Measurements from ENCODE around the gene PRMT9.

Gene PRMT9

DNA sequence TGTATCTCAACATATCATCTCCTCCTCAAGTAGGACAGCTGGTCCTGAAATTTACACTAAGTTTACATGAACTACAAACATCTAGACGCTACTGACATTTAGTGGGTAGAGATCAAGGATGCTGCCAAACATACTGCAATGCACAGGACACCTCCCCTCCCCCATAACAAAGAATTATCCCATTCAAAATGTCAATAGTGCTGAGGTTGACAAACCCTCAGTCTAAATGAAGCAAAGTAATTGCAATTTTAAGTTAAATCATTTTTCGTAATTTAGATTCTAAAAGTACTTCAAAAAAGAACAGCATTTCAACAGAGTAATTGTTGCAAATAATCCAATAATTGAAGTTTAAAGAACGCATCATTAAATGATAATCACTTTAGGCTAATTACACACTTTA, 1.2 kb downstream of the PRMT9 start:
- no peak for DNase-seq (ENCODE audit: low read depth in 2 of 3, low spot score in 1 of 3)

DNA sequence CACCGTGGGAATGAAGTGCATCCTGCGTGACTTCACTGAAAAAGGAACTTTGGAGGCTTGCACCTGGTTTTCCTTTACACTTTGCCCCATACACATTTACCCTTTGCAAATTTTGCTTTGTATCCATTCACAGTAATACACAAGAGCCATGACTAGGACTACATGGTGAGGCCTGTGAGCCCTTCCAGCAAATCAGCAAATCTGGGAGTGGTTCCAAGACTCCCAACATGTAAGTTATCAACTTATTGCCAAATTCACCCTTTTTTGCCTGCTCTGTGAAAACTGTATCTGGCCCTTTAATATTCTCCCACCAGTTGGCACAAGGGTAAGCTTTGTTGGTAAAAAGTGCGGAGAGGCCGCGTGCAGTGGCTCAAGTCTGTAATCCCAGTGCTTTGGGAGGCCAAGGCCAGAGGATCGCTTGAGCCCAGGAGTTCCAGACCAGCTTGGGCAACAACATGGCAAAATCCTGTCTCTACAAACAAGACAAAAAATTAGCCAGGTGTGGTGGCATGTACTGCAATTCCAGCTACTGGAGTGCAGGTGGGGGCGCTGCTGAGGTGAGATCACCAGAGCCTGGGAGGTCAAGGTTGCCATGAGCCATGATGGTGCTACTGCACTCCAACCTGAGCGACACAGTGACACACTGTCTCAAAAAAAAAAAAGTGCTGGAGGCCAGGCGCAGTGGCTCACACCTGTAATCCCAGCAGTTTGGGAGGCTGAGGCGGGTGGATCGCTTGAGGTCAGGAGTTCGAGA, 5.0 kb downstream of the PRMT9 start:
- no peak for DNase-seq (ENCODE audit: low read depth in 2 of 3, low spot score in 1 of 3)

DNA sequence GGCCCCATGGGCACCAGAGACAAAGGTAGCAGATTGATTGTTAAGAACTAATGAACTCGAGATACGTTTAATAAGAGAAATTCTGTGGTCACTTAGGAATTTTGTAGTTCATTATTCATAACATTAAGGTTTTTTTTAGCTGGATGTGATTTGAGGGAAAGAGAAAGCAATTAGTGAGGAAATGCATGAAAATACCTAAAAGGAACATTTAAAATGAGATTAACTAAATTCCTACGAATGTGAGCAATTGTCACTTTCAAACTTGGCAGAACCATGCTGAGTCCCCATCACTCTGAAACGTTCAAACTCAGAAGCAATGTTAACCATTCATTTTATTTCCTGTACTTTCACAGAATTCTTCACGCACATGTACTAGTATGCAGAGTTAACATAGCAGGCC, 5.9 kb downstream of the PRMT9 start:
- no peak for DNase-seq (ENCODE audit: low read depth in 2 of 3, low spot score in 1 of 3)

DNA sequence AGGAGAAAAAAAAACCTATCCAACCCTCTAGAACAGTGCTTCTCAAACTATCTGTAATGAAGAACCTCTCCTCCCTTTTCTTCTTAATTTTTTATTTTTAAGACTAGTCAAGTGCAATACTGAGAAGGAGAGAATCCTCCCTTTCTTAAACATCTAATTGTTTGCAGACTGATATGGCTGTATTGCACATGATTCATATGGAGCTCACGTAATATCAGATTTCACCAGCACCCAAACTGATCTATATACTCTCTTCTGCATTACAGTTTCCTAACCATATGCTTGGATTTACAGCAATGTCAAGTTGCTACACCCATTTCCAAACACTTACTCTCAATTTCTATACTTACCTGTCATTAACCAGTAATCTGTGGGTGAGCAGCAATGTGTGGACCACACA, 9.5 kb downstream of the PRMT9 start:
- no peak for DNase-seq (ENCODE audit: low read depth in 2 of 3, low spot score in 1 of 3)

DNA sequence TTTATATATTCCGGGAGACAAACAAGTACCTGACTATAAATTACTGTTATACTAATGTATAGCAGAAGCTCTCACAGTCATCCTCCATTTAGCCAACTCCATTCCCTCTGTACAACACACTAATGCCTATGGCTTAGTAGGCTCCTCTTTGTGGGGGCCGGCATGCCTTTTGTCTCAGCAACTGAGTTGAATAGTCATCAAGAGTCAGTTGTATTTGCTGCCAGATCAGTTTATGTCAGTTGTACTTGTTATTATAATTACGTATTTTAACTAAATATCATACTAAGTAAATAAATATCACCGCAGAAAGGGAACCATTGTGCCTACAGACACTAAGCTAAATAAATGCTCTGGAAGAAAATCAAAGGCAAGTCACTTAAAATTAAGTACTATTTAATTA, 9.9 kb downstream of the PRMT9 start:
- DNase-seq (ENCODE audit: low read depth in 2 of 3, low spot score in 1 of 3), result no peak

DNA sequence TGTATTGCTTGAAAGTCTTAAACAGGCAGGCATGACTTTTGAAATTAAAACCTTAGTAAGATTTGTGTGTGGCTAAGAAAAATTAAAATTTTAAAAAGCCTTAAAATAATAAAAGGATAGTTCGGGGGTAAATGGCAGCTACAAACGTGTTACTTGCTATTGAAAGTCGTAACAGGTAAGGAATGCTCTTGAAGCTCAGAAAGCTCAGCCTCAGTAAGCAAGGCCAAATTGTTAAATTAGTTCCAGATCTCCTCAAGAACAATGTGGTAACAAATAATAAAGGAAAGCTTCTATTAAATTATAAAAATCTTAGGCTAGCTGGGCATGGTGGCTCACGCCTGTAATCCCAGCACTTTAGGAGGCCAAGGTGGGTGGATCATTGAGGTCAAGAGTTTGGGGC, 25.5 kb downstream of the PRMT9 start:
- DNase-seq (ENCODE audit: low read depth in 2 of 3, low spot score in 1 of 3), result no peak

DNA sequence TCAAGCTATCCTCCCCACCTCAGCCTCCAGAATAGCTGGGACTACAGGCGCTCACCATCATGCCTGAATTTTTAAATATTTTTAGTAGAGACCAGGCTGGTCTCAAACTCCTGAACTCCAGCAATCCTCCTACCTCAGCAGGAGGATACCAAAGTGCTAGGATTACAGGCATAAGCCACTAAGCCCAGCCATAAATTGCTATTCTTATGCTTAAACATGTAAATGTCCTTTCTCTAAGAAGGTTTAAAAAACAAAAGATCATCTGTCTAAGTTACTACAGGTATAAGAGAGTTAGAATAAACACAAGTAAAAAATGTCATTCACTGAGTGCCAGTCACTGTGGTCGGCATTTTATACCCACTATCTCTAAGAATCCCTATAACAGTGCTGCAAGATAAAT, 28.3 kb downstream of the PRMT9 start:
- no peak for DNase-seq (ENCODE audit: low read depth in 2 of 3, low spot score in 1 of 3)

DNA sequence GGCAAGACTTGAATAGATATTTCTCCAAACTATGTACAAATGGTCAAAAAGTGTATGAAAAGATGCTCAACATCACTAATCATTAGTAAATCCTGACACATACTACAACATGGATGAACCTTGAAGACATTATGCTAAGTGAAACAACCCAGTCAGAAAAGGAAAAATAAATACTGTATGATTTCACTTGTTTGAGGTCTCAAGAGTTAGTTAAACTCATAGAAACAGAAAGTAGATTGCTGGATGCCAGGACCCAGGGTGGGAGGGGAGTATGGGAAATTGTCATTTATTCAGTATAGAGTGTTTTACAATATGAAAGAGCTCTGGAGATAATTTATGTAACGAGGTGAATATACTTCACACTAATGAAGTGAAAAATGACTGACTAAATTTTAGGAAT, 32.4 kb downstream of the PRMT9 start:
- no peak for DNase-seq (ENCODE audit: low read depth in 2 of 3, low spot score in 1 of 3)

DNA sequence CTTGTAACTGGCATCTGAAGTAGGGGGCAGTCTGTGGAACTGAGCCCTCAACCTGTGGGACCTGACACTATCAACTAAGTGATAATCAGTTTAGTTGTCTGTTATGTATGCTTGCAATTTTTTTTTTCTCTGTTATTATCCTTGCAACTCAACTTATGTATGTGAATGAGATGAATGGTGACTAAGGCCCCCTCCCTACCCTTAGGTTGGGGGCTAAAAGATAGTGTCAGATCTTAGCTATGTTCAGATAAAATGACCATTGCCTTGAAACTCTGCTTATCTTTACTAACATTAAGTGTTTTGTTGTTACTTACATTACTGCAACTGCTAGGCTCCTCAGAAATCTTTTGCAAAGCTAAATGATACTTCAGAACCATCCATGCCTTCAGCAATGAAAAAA, 35.3 kb downstream of the PRMT9 start:
- DNase-seq (ENCODE audit: low read depth in 2 of 3, low spot score in 1 of 3), result no peak

DNA sequence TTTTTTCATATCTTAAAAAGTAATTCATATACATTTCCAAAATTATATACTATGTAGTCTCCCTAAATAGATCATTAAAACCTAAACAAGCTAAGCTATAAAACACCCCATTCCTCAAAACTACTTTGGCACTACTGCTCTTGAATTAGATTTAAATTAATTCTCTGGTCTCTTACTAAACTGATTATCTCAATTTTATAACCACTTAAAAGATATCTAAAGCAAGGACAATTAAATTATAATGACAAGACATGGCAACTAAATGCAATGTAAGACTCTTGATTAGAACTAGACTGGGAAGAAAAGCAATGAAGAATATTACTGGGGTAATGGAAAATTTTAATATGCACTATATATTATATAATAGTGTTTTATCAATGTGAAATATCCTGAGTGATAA, 38.9 kb downstream of the PRMT9 start:
- DNase-seq (ENCODE audit: low read depth in 2 of 3, low spot score in 1 of 3), result no peak

DNA sequence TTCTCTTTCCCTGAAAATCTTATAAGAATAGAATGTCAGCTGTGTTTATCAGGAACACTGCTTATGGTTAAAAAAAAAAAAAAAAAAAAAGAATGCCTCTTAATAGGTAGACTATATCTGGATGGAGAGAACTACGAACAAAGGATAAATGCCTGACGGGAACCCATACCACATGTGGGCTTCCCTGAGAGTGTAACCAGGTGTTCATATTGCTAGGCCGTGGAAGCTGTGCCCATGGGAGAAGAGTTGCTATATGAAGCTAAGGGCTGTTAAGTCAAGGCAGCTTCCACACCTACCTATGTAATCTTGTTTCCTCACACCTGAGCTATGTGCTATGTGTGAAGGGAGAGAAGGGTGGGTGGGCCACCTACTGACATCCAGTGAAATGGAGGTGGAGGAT, 39.5 kb downstream of the PRMT9 start:
- no peak for DNase-seq (ENCODE audit: low read depth in 2 of 3, low spot score in 1 of 3)

DNA sequence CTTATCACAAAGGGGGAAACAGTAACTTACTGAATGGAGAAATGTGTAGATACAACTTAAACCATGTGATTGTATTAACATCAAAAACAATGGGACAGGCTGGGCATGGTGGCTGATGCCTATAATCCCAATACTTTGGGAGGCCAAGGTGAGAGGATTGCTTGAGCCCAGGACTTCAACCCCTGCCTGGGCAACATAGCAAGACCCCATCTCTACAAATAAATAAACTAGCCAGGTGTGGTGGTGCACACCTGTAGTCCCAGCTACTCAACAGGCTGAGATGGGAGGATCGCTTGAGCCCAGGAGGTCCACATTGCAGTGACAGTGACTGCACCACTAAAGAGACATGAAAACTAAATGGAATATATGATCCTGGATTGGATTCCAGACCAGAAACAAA, 40.3 kb downstream of the PRMT9 start:
- DNase-seq (ENCODE audit: low read depth in 2 of 3, low spot score in 1 of 3), result no peak

DNA sequence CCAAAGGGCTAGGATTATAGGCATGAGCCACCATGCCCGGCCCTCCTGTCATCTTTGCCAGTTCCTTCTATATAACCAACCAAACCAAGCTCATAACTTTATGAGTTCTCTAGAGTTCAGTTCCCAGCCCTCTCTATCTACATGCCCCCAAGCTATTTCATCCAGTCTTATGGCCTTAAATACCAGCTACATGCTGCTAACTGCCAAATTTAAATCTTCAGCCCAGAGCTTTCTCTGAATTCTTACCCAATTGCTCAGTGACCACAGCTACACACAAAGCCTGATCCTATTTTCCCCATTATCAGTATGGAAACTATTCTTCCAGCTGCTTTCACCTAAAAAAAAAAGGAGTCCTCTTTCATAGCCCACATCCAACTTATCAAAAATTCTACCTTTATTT, 43.6 kb downstream of the PRMT9 start:
- DNase-seq (ENCODE audit: low read depth in 2 of 3, low spot score in 1 of 3), result no peak

DNA sequence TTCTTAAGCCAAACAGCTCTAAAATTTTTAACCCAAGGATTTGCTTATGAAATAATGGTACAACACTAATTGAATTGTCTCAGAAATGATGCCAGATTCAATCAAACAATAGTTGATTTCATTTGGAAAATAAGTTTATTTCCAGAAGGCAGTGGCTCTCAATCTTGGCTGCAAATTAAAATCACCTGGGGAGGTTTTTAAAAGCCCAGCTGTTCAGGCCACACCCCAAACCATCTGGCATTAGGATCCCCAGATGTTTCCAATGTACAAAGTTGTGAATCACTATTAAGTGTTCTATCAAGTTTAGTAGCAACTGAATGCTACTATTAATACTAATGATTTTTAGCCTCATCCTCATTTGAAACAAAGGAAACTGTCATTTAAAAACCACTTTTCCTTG, 44.6 kb downstream of the PRMT9 start:
- no peak for DNase-seq (ENCODE audit: low read depth in 2 of 3, low spot score in 1 of 3)

DNA sequence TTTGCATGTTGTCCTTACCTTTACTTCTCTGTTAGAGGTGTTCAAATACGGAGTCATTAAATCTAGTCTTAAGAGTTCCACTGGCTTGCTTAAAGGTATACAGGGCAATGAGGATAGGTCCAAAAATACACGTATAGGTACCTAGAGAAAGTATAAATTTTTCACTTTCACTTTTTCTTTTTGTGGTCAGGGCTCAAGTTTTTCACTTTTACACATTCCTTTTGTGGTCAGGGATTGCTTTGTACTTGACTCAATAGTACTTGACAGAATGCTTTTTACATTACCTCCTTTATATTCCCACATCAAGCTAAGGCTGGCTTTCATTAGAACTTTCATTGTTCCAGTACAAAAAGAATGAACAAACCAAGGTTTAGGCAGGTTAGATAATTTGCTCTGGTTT, 45.0 kb downstream of the PRMT9 start:
- no peak for DNase-seq (ENCODE audit: low read depth in 2 of 3, low spot score in 1 of 3)

DNA sequence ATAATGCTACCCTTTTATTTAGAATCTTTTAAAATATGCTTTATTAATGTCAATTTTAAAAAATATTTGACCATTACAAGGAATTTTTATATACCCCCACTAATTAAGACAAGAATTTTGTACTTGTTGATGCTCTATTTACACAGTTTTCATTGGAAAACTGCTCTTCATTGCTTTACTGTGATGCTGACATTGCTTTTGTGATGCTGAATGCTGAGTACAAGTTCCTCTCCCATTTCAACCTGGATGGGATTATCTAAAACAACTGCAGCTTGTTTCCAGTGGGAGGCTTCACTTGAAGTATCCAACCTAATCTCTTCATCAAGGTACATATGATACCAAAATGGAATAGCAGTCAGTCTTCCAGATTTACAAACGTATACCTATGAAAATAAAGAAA, 45.6 kb downstream of the PRMT9 start:
- DNase-seq (ENCODE audit: low read depth in 2 of 3, low spot score in 1 of 3), result no peak

DNA sequence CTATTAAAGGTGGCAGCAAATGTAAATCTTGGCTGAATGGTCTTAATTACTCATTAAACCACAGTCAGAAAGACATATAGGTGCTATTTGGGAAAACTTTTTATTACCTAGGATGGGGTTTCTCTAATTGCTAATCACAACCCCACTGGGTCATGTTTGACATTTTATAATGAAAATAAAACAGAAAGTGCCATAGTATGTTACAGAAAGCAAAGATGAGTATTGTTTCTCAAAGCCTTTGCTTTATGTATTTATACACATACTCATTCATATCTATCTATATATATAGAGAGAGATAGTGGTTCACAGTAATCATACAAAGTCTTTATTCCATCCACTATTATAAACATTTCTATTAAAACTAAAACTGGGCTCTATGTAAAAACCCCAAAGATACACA, 48.6 kb downstream of the PRMT9 start:
- DNase-seq (ENCODE audit: low read depth in 2 of 3, low spot score in 1 of 3), result no peak

DNA sequence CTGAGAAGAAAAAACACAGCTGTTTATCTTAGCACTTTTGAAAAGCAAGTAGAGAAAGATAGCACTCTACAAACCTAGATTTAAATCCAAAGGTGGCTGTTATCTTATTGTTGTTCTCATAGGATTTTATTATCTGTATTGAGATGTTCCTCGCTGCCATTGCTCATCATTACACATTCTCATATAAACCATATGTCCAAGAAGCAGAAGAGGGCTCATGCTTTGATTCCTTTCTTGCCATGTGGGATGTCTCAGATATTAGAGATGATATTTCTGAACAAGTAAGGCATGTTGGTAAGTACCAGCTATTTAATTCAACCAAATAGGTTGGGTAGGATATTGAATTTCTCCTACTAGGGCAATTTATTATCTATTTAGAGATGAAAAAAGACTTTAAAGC, 50.3 kb downstream of the PRMT9 start:
- DNase-seq (ENCODE audit: low read depth in 2 of 3, low spot score in 1 of 3), result no peak

DNA sequence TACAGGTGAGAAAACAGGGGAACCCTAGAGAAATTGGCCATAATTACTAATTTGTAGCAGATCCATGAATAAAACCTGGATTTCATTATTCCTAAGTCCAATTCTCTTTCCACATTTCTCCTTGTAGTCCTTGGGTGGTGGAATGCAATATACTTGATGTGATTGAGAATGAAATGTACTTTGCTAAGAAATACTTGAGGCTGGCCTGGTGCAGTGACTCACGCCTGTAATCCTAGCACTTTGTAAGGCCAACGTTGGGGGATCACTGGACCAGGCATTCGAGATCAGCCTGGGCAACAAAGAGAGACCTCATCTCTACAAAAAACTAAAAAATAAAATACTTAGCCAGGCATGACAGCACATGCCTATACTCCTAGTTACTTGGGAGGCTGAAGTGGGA, 50.9 kb downstream of the PRMT9 start:
- no peak for DNase-seq (ENCODE audit: low read depth in 2 of 3, low spot score in 1 of 3)

DNA sequence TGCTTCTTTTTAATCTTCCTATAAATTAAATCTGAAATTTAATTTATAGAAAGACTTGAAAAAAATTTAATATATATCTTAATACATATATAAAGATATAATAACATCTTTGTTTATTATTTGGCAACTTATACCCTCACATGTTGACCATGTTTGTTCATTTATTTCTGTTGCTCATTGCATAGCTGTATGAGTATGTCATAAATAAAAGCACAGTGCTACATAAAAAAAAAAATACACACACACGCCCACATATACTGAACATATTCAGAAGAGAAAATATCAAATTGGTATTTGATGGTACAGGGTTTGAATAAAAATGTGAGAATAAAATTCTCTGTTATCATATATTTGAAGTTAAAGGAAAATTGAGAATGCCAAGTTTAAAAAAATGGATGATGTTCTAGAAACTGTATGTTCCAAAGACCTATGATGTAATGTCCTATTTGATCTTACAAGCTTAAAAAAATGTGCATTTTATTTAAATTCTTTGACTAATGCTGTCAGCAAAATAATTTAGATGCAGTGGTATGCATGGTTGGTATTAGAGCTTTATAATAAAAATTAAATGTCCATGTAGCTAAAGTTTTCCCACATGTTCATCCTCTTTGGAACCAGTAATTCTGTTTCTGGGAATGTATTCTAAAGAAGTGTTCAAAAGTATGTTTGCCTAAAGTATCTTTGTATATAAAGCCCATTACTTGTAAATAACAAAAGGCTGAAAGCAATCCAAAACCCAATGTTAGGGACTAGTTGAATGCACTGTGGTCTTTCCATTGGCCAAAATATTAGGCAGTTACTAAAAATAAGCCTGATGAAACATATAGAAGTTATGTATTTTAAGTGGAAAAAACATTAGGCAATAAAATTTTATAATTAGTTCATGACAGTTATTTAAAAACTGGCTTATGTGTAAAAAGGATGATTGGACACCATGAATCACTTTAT, 53.9 kb downstream of the PRMT9 start:
- DNase-seq (ENCODE audit: low read depth in 2 of 3, low spot score in 1 of 3), result no peak

DNA sequence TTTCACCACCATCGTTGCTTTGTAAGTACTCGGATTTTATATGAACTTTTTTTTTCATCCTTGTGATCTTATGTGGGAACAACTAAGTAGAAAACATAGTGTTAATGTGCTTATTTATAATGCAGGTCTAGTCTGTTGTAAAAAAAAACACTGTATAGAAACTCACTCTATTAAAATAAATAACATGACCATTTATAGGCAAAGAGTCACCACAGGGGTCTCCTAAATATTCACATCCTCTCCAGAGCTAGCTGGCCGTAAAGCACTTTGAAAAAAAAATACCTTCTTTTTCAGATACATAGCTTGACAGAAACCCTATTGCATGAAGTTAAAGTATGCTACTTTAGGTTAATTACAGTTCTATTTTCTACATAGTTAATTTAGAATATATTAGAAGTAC, 55.5 kb downstream of the PRMT9 start:
- no peak for DNase-seq (ENCODE audit: low read depth in 2 of 3, low spot score in 1 of 3)

DNA sequence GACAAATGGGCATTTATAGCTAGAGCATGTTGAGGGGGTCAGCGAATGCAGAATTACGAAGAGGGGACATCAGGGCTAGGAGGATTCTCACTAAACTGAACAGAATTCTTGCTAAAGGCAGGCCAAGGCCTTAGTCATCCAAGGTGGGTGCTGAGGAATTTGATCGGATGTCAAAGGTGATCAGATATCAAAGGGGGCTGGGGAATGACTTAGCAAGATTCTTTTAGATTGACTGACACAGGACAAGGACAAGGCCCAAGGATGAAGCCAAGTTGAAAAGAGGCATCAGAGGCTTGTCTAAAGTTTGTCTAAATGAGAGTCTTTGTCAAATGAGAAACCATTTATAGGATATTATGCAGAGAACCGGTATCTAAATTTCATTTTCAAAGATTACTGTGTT, 57.1 kb downstream of the PRMT9 start:
- DNase-seq (ENCODE audit: low read depth in 2 of 3, low spot score in 1 of 3), result no peak

DNA sequence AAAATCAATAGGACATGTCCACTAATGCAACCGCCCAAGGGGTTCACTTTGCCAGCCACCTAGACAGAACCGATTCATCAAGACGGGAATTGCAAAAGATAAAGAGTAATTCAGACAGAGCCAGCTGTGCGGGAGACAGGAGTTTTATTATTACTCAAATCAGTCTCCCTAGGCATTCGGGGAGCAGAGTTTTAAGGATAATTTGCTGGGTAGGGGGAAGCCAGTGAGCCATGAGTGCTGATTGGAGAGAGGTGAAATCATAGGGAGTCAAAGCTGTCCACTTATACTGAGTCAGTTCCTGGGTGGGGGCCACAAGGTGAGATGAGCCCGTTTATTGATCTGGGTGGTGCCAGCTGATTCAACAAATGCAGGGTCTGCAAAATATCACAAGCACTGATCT, 58.2 kb downstream of the PRMT9 start:
- no peak for DNase-seq (ENCODE audit: low read depth in 2 of 3, low spot score in 1 of 3)
